ENCODE data around the gene DRD4. TPM values are rescaled to one million over a fixed set of nuclear protein-coding genes. Genes with fewer than 3 reads are reported as not detected.

DRD4 gene
- polyA plus RNA-seq, 1 donor (not counting 4 experiments of a cell fraction or from before 2014, with no cell fraction given): not detected

DNA sequence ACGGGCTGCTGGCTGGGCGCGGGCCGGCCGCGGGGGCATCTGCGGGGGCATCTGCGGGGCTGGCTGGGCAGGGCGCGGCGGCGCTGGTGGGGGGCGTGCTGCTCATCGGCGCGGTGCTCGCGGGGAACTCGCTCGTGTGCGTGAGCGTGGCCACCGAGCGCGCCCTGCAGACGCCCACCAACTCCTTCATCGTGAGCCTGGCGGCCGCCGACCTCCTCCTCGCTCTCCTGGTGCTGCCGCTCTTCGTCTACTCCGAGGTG, 194 bp downstream of the DRD4 start:
- H3K27ac ChIP-seq (ENCODE audit: control insufficient read depth, insufficient read depth, low read length): no peak overlapping the region
- H3K79me2 ChIP-seq (ENCODE audit: control insufficient read depth, insufficient read depth, low read length): no peaks in the 10 kb centered on the region
- H3K9ac ChIP-seq (ENCODE audit: control insufficient read depth, extremely low read depth, insufficient read depth, low read length): no peak overlapping the region
- peaks cover 0 to 3% of the 10 kb centered on the region in 2 experiments for H3K36me3 ChIP-seq (ENCODE audit: control insufficient read depth in 2 of 2, extremely low read depth in 1 of 2, insufficient read depth in 2 of 2, low read length in 2 of 2)
- H3K9me3 ChIP-seq (ENCODE audit: control insufficient read depth, low read depth, low read length): no peaks in the 10 kb centered on the region
- no peak overlapping the region for H2AFZ ChIP-seq (ENCODE audit: control insufficient read depth, low read length)
- no peaks in the 10 kb centered on the region for H3K9me1 ChIP-seq (ENCODE audit: control insufficient read depth, extremely low read depth, insufficient read depth, low read length)
- FAIRE-seq (no peak), DNase-seq (ENCODE audit: low read depth, low spot score) (no peak)
- no peak overlapping the region for H3K4me2 ChIP-seq (ENCODE audit: control insufficient read depth, extremely low read depth, insufficient read depth, low read depth, low read length)
- dilution Hi-C loops (cut with MboI; ENCODE audit: extremely low pct_ligation_motif_present, low sequenced_read_pairs): no loop called here
- no peak overlapping the region for H3K4me3 ChIP-seq (ENCODE audit: control insufficient read depth in 2 of 3, extremely low read depth in 1 of 3, insufficient read depth in 2 of 3, low read depth in 1 of 3, low read length in 3 of 3)
- H3K4me1 ChIP-seq (ENCODE audit: control insufficient read depth, extremely low read depth, insufficient read depth, low read length): no peaks in the 10 kb centered on the region
- TF ChIP-seq, protein P1, sequence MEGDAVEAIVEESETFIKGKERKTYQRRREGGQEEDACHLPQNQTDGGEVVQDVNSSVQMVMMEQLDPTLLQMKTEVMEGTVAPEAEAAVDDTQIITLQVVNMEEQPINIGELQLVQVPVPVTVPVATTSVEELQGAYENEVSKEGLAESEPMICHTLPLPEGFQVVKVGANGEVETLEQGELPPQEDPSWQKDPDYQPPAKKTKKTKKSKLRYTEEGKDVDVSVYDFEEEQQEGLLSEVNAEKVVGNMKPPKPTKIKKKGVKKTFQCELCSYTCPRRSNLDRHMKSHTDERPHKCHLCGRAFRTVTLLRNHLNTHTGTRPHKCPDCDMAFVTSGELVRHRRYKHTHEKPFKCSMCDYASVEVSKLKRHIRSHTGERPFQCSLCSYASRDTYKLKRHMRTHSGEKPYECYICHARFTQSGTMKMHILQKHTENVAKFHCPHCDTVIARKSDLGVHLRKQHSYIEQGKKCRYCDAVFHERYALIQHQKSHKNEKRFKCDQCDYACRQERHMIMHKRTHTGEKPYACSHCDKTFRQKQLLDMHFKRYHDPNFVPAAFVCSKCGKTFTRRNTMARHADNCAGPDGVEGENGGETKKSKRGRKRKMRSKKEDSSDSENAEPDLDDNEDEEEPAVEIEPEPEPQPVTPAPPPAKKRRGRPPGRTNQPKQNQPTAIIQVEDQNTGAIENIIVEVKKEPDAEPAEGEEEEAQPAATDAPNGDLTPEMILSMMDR (optimal IDR thresholded peaks at IDR 0.05 in 1 of 3, IDR thresholded peaks at IDR 0.05 in 1 of 3, conservative IDR thresholded peaks at IDR 0.05 in 1 of 3; ENCODE audit: extremely low read depth in 1 of 3, insufficient read depth in 2 of 3, low read length in 3 of 3): no peak
- no peak for TF ChIP-seq EZH2 (IDR thresholded peaks at IDR 0.05; ENCODE audit: low read length)
- no peaks in the 10 kb centered on the region for H4K20me1 ChIP-seq (ENCODE audit: control insufficient read depth, extremely low read depth, insufficient read depth, low read length)
- peaks cover 28% of the 10 kb centered on the region for H3K27me3 ChIP-seq (ENCODE audit: control insufficient read depth, extremely low read depth, insufficient read depth, low read length)

DNA sequence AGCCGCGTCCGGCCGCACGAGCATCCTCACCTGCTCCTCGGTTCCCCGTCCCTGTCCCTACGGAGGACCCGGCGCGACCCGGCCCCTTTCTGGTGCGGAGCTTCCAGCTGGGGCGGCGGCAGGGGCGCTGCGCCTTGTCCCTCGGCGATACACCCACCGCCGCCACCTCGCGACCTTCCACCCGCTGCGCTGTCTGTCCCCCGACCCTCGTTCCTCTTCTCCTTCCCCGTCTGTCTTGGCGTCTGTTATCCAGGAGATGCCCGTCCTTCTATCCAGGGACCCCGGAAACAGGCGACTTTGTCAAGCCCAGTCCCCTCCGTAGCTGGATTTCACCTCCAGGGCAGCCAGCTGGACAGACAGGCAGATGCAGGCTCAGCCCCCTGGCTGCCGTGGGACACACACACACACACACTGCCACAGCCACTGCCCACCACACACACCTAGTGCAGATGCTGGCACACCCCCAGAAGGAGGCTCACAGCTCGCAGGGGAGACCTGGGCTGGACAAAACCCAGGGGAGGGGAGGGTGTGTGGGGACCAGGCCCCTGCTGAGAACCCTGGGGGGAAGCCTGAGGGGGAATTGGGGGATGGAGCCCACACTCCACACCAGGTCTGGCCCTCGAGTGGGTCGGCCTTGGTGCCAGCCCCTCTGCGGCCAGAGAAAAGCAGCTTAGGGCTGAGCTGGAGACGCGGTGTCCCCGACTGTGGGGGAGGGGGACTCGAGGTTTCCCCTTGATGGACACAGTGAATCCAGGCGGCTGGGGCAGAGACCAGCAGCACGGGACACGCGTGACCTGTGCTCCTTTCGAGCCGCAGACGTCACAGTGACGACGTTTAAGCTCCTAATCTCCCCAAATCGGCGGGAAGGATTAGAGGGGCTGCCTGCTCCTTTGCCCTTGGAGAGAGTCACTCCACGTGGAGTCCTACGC, 788 bp downstream of the DRD4 start:
- H3K27ac ChIP-seq (ENCODE audit: control insufficient read depth, insufficient read depth, low read length): no peak overlapping the region
- H3K4me1 ChIP-seq (ENCODE audit: control insufficient read depth, extremely low read depth, insufficient read depth, low read length): peaks cover 2% of the 10 kb centered on the region
- H3K4me3 ChIP-seq (ENCODE audit: control insufficient read depth in 2 of 3, extremely low read depth in 1 of 3, insufficient read depth in 2 of 3, low read depth in 1 of 3, low read length in 3 of 3): no peak overlapping the region
- no peaks in the 10 kb centered on the region for H3K9me3 ChIP-seq (ENCODE audit: control insufficient read depth, low read depth, low read length)
- no peaks in the 10 kb centered on the region for H3K79me2 ChIP-seq (ENCODE audit: control insufficient read depth, insufficient read depth, low read length)
- H3K9ac ChIP-seq (ENCODE audit: control insufficient read depth, extremely low read depth, insufficient read depth, low read length): no peak overlapping the region
- TF ChIP-seq, protein P1 (optimal IDR thresholded peaks at IDR 0.05 in 1 of 3, IDR thresholded peaks at IDR 0.05 in 1 of 3, conservative IDR thresholded peaks at IDR 0.05 in 1 of 3; ENCODE audit: extremely low read depth in 1 of 3, insufficient read depth in 2 of 3, low read length in 3 of 3): no peak
- TF ChIP-seq EZH2 (IDR thresholded peaks at IDR 0.05; ENCODE audit: low read length): no peak
- no peaks in the 10 kb centered on the region for H4K20me1 ChIP-seq (ENCODE audit: control insufficient read depth, extremely low read depth, insufficient read depth, low read length)
- DNase-seq (ENCODE audit: low read depth, low spot score): no peak
- no peak overlapping the region for H2AFZ ChIP-seq (ENCODE audit: control insufficient read depth, low read length)
- H3K9me1 ChIP-seq (ENCODE audit: control insufficient read depth, extremely low read depth, insufficient read depth, low read length): no peaks in the 10 kb centered on the region
- FAIRE-seq: no peak
- H3K36me3 ChIP-seq (ENCODE audit: control insufficient read depth in 2 of 2, extremely low read depth in 1 of 2, insufficient read depth in 2 of 2, low read length in 2 of 2): peaks cover 0 to 1% of the 10 kb centered on the region in 2 experiments
- H3K27me3 ChIP-seq (ENCODE audit: control insufficient read depth, extremely low read depth, insufficient read depth, low read length): peaks cover 28% of the 10 kb centered on the region
- H3K4me2 ChIP-seq (ENCODE audit: control insufficient read depth, extremely low read depth, insufficient read depth, low read depth, low read length): no peak overlapping the region
- dilution Hi-C loops (cut with MboI; ENCODE audit: extremely low pct_ligation_motif_present, low sequenced_read_pairs): no loop called here
